Progenitor cell of endocrine pancreas (in vitro differentiated cells): ENCODE data around the gene RAD51B. TPM values are rescaled to one million over a fixed set of nuclear protein-coding genes. Genes with fewer than 3 reads are reported as not detected.

Experiments used
- DNase-seq: peaks from one replicate; pipeline ENCODE4 v3.0.0; 2021; ENCODE audit warnings: low spot score; ENCODE audit not compliant: unreplicated experiment
- H3K27ac Mint-ChIP-seq: 2 replicates; pipeline ENCODE4 v1.8.0; 2021; ENCODE audit warnings: mild to moderate bottlenecking, moderate library complexity, mixed read lengths
- H3K27me3 Mint-ChIP-seq: 2 replicates; pipeline ENCODE4 v1.8.0; 2021; ENCODE audit warnings: mixed read lengths
- H3K36me3 Mint-ChIP-seq: 2 replicates; pipeline ENCODE4 v1.8.0; 2022; ENCODE audit warnings: mixed read lengths; ENCODE audit not compliant: insufficient read depth
- H3K4me1 Mint-ChIP-seq: 2 replicates; pipeline ENCODE4 v1.8.0; 2021; ENCODE audit warnings: low read depth, mixed read lengths
- H3K4me3 Mint-ChIP-seq: 2 replicates; pipeline ENCODE4 v1.8.0; 2021; ENCODE audit warnings: low read depth, mild to moderate bottlenecking, moderate library complexity, mixed read lengths
- H3K9me3 Mint-ChIP-seq: 2 replicates; pipeline ENCODE4 v1.8.0; 2021; ENCODE audit warnings: low read depth, mixed read lengths
- total RNA-seq: library from RNA; stranded (reverse); gene quantifications from 2 replicates; pipeline ENCODE4 v1.2.1, GENCODE V29; 2021
- TF ChIP-seq, protein P1 (sequence below): fragments of 200-600 bp; sonication (generic); IDR thresholded peaks from one replicate; pipeline ENCODE4 v1.5.0; 2021; ENCODE audit warnings: antibody characterized with exemption, mild to moderate bottlenecking; ENCODE audit not compliant: unreplicated experiment

RAD51B gene
- total RNA-seq, 1 donor from 2014 or later, result 24.7 TPM

DNA sequence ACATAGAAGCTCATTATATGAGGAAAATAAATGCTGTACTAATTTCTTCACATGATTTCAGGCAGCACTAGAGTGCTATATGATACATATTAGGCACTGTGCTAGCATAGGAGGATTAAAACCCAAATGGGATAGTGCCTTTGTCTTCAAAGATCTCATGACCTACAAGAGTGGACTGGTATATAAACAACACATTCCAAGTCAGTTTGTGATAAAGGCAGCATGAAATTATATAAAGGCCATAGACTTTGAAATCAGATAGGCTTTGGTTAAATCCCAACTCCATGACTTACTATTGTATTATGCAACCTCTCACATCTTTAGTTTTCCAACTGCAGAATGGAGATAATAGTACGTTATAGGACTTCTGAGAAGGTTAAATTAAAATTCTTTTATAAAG is 179.7 kb downstream of the RAD51B start:
- H3K4me1 Mint-ChIP-seq, result peaks cover 16% of the 10 kb centered on the region
- peaks cover 21% of the 10 kb centered on the region for H3K9me3 Mint-ChIP-seq
- TF ChIP-seq, protein P1, sequence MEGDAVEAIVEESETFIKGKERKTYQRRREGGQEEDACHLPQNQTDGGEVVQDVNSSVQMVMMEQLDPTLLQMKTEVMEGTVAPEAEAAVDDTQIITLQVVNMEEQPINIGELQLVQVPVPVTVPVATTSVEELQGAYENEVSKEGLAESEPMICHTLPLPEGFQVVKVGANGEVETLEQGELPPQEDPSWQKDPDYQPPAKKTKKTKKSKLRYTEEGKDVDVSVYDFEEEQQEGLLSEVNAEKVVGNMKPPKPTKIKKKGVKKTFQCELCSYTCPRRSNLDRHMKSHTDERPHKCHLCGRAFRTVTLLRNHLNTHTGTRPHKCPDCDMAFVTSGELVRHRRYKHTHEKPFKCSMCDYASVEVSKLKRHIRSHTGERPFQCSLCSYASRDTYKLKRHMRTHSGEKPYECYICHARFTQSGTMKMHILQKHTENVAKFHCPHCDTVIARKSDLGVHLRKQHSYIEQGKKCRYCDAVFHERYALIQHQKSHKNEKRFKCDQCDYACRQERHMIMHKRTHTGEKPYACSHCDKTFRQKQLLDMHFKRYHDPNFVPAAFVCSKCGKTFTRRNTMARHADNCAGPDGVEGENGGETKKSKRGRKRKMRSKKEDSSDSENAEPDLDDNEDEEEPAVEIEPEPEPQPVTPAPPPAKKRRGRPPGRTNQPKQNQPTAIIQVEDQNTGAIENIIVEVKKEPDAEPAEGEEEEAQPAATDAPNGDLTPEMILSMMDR, result no peak

DNA sequence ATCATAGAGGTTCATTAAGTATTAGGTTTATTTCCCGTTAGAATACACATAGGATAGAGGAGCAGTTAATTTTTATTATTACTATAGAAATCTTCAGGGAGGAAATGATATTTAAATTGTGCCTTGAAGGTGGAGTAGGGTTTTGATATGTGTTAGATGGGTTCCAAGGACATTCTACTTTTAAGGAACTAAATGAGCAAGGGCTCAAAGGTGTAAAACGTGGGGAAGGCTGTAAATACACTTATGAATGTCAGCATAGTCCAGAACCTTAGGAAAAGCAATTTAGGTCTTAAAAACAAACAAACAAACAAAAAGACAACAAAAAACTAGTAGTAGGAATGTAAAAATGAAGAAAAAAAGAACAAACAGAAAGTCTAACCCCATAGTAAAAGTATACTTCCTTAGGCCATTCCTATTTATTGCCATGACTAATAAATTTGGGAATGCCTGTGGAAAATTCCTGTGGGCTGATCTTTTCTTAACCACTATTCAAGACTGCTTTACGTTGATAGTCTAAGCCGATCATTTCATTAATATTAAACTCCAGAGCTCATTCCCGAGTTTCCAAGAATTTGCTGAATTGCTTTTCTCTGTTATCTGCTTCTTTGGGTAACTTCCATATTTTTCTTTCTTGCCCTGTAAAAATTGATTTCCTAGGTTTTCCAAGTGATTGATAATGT is 180.3 kb downstream of the RAD51B start:
- TF ChIP-seq, protein P1, result no peak
- DNase-seq, result no peak
- Mint-ChIP-seq H3K4me3 (no peak overlapping the region), H3K27me3 (no peaks in the 10 kb centered on the region), H3K36me3 (peaks cover 5% of the 10 kb centered on the region), H3K27ac (no peak overlapping the region), H3K9me3 (peaks cover 21% of the 10 kb centered on the region), H3K4me1 (peaks cover 16% of the 10 kb centered on the region)

More for the DNA sequence above, 179.7 kb downstream of the RAD51B start:
- Mint-ChIP-seq H3K36me3 (peaks cover 5% of the 10 kb centered on the region), H3K27me3 (no peaks in the 10 kb centered on the region), H3K27ac (no peak overlapping the region), H3K4me3 (no peak overlapping the region)
- DNase-seq, result no peak

DNA sequence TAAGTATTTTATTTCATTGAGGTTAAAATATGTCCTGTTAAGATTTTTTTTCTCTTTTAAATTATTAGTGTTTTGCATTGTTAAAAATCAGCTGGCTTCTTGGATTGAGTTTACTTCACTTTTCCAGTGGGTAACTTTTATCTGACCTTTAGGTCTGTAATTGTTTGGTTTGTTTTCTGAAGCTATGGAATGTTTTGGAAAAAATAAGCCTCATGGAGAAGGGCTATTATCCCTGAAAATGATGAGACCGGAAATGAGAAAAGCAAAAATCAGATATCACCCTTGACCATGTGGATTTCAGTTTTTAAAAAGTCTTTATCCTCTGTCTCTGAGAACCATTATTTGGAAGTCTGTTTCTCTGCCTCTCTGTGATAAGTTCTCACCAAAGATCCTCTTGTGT is 180.9 kb downstream of the RAD51B start:
- TF ChIP-seq, protein P1, result no peak
- peaks cover 16% of the 10 kb centered on the region for H3K4me1 Mint-ChIP-seq
- no peak overlapping the region for H3K4me3 Mint-ChIP-seq
- no peak for DNase-seq
- no peak overlapping the region for H3K27ac Mint-ChIP-seq
- peaks cover 21% of the 10 kb centered on the region for H3K9me3 Mint-ChIP-seq
- peaks cover 5% of the 10 kb centered on the region for H3K36me3 Mint-ChIP-seq
- no peaks in the 10 kb centered on the region for H3K27me3 Mint-ChIP-seq

DNA sequence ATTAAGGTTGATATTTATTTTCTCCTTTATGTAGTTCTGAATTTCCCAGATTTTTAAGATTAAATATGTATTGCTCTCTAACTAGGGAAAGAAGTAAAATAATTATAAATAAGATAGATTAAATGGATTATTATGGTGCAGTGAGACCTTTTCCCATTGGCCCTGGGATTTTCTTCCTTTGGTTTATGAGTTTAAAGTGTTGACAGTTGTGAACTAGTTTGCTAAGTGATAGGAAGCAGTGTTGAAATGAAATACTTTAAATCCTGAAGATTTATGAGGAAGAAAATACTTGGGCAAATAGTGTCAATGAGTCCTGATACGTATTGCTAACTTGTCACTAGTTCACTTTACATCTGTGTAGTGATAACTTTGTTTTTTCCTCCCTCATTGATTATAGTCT is 188.9 kb downstream of the RAD51B start:
- Mint-ChIP-seq H3K4me1 (peaks cover 41% of the 10 kb centered on the region), H3K36me3 (no peaks in the 10 kb centered on the region), H3K4me3 (peak overlapping the region; percentile 27), H3K27me3 (no peaks in the 10 kb centered on the region), H3K27ac (peak overlapping the region; percentile 87), H3K9me3 (no peaks in the 10 kb centered on the region)
- TF ChIP-seq, protein P1, result no peak
- no peak for DNase-seq

DNA sequence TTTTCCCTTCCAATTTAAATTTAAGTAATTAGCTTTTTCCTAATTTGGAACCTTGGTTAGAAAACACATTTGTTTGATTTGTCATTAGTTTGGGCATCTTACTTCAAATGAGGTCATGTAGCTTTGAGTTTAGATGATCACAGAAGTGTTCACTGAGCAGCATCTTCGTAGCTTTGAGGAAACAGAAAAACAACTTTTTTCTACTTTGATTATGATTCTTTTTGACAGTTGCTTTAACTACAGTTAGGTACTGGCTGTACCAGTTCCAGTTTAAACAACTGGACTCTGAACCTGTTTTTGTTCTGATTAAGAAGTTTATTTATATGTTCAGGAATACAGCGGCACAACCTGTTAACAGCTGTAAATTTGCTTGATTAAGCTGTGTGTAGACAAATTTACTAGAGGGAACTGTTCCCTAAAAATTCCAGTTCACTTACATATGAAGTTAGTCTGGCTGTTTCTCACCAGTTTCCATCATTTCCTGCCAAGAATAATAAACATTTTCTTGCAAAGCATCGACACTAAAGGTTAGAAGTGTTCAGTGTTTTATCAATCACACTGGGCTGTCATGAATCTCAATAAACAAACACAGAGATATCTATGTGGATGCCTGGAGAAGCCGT is 191.9 kb downstream of the RAD51B start:
- TF ChIP-seq, protein P1, result no peak
- peak overlapping the region; percentile 59 for H3K27ac Mint-ChIP-seq
- peaks cover 15% of the 10 kb centered on the region for H3K9me3 Mint-ChIP-seq
- no peaks in the 10 kb centered on the region for H3K27me3 Mint-ChIP-seq
- no peak overlapping the region for H3K4me3 Mint-ChIP-seq
- DNase-seq, result no peak
- peaks cover 5% of the 10 kb centered on the region for H3K36me3 Mint-ChIP-seq
- H3K4me1 Mint-ChIP-seq, result peaks cover 45% of the 10 kb centered on the region
